HG03066 (cell line): ENCODE measurements around the gene RAB43.
"Not testable (repeated sequence)": the region's sequence is repeated elsewhere in the genome, so short reads cannot be mapped to it uniquely, and the experiment has no call there.

ENCODE experiments used
- ATAC-seq: cut with Tn5 transposase; IDR thresholded peaks from one replicate; pipeline ENCODE4 v1.9.1; 2021; ENCODE audit warnings: low read depth; ENCODE audit not compliant: unreplicated experiment

The RAB43 gene

GRCh38 chr3:129121792-129122411 lies at the start of gene RAB43:
Gene RAB43, minus strand, starts transcription at chr3:129121804. Its CDS starts 315 bp downstream, at chr3:129121489.
- ATAC-seq: peak; percentile 46

- no peak for ATAC-seq
Observed at GRCh38 chr3:129166579-129167332, 45.2 kb upstream of the RAB43 start.

GRCh38 chr3:129165594-129165993 lies 44.0 kb upstream of the RAB43 start:
- not testable (repeated sequence) for ATAC-seq

- no peak for ATAC-seq
Observed at GRCh38 chr3:129164500-129164899, 42.9 kb upstream of the RAB43 start.

GRCh38 chr3:129162729-129163579 lies 41.4 kb upstream of the RAB43 start:
- no peak for ATAC-seq

- peak; percentile 6 for ATAC-seq
Observed at GRCh38 chr3:129161860-129162271, 40.3 kb upstream of the RAB43 start.

GRCh38 chr3:129160891-129161859 lies 39.6 kb upstream of the RAB43 start, which contains the start of gene ISY1:
Gene ISY1, minus strand, starts transcription at chr3:129161063. Its CDS starts 88 bp downstream, at chr3:129160975.
- peak; percentile 75 for ATAC-seq

- ATAC-seq: no peak
Observed at GRCh38 chr3:129144786-129145185, 23.2 kb upstream of the RAB43 start.

- not testable (repeated sequence) for ATAC-seq
Observed at GRCh38 chr3:129141011-129141410, 19.4 kb upstream of the RAB43 start.

- no peak for ATAC-seq
Observed at GRCh38 chr3:129139911-129140310, 18.3 kb upstream of the RAB43 start.

GRCh38 chr3:129136275-129136674 lies 14.7 kb upstream of the RAB43 start:
- ATAC-seq: not testable (repeated sequence)

- no peak for ATAC-seq
Observed at GRCh38 chr3:129132097-129132866, 10.7 kb upstream of the RAB43 start.

- ATAC-seq: no peak
Observed at GRCh38 chr3:129131465-129132088, 10.0 kb upstream of the RAB43 start.

GRCh38 chr3:129130291-129130813 lies 8.7 kb upstream of the RAB43 start:
- no peak for ATAC-seq

- ATAC-seq: no peak
Observed at GRCh38 chr3:129128357-129129155, 7.0 kb upstream of the RAB43 start.

- ATAC-seq: no peak
Observed at GRCh38 chr3:129126726-129127280, 5.2 kb upstream of the RAB43 start.

GRCh38 chr3:129123314-129124060 lies 1.9 kb upstream of the RAB43 start:
- no peak for ATAC-seq
